Measurements from ENCODE around the gene CREBBP.

DNA sequence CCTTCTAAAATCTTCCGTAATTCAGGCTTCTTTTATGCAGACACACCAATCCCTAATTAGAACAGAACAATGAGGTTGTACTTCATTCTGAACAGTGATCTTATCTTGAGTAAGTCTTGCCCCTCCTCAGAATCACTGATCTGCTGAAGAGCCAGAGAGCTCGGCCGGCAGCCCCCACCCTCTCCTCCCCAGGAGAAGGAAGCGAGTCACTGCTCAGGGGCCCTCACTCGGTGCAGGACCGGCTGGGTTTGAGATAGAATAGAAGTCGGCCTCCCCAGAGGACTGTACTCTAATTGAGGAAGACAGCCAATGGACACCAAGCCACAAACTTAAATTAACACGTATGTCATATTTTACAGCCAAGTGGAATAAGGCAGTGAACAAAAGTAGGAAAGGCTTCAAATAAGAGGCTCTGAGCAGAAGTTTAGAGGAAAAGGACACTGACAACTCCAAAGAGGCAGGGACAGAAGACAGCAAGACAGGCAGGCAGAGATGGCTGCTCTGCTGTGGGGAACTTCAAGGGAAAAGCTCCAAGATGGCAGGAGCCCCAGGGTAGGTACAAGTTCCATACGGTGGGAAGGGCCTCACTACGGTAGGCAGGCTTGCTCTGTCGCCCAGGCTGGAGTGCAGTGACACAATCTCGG, 18.6 kb downstream of the CREBBP start:
- TF ChIP-seq POLR2A (IDR thresholded peaks at IDR 0.05; ENCODE audit: low read depth, low read length) (no peak), POLR2AphosphoS5 (IDR thresholded peaks at IDR 0.05; ENCODE audit: insufficient read depth, low read depth, low read length) (no peak), EZH2 (IDR thresholded peaks at IDR 0.05; ENCODE audit: borderline replicate concordance, low read depth, low read length, severe bottlenecking) (no peak), MYC (IDR thresholded peaks at IDR 0.05; ENCODE audit: low read depth, low read length) (no peak), FOS (IDR thresholded peaks at IDR 0.05; ENCODE audit: borderline replicate concordance, insufficient read depth, low read length) (peak; percentile 69), JUN (IDR thresholded peaks at IDR 0.05; ENCODE audit: borderline replicate concordance, insufficient read depth, insufficient read length, low read depth) (no peak), GATA2 (IDR thresholded peaks at IDR 0.05; ENCODE audit: insufficient read depth, insufficient read length, low read depth, low read length) (peak; percentile 86)
- TF ChIP-seq, protein P1, sequence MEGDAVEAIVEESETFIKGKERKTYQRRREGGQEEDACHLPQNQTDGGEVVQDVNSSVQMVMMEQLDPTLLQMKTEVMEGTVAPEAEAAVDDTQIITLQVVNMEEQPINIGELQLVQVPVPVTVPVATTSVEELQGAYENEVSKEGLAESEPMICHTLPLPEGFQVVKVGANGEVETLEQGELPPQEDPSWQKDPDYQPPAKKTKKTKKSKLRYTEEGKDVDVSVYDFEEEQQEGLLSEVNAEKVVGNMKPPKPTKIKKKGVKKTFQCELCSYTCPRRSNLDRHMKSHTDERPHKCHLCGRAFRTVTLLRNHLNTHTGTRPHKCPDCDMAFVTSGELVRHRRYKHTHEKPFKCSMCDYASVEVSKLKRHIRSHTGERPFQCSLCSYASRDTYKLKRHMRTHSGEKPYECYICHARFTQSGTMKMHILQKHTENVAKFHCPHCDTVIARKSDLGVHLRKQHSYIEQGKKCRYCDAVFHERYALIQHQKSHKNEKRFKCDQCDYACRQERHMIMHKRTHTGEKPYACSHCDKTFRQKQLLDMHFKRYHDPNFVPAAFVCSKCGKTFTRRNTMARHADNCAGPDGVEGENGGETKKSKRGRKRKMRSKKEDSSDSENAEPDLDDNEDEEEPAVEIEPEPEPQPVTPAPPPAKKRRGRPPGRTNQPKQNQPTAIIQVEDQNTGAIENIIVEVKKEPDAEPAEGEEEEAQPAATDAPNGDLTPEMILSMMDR (IDR thresholded peaks at IDR 0.05; ENCODE audit: extremely low read depth in 1 of 2, insufficient read depth in 1 of 2, low read depth in 1 of 2, low read length in 2 of 2), result no peak
- TF ChIP-seq, protein P2, sequence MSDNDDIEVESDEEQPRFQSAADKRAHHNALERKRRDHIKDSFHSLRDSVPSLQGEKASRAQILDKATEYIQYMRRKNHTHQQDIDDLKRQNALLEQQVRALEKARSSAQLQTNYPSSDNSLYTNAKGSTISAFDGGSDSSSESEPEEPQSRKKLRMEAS (IDR thresholded peaks at IDR 0.05; ENCODE audit: insufficient read depth, insufficient read length), result no peak

All from endothelial cell of umbilical vein (primary cell).